ENCODE data around the gene ABCC3. TPM values are rescaled to one million over a fixed set of nuclear protein-coding genes. Genes with fewer than 3 reads are reported as not detected.

Gene ABCC3
- total RNA-seq, 1 donor from 2014 or later = not detected

DNA sequence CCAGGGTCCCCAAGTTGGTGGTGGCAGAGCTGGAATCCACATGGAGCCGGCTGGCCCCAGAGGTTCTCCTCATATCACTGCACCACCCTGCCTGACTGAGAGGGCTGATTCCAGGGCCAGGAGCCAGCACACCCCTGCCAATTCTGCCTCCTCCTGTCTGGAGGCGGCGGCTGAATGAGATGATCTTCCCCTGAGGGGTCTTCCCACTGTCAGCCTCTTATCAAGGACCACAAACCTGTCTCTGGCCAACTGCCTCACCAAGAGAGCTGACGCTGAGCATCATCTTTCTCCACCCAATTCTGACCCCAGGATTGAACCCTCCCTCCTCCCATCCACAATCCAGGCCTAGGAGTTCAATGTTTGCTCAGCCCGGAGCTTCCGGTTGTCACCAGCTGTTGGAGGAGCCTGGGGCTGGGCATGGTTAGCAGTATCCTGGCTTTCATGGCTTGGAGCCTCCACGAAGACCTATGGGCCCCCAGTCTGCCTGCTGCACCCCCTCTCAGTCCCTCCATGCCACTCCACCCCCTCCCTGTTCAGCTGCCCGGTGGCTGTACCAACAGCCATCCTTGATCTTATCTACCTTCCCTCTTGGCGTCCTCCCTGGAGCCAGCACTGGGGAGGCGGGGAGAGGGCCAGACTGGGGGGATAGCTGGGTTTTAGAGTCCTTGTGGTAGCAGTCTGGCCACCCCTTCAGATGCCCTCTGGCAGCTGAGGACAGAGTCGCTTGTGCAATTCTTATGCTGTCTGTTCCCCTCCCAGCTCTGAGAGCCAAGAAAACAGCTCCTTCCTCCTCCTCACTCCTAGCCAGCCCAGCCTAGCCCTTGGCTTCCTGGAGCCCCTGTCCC lies 25.6 kb downstream of the ABCC3 start:
- peaks cover 9% of the 10 kb centered on the region for H3K9me3 Mint-ChIP-seq (ENCODE audit: unreplicated experiment)
- no peak overlapping the region for H3K27ac Mint-ChIP-seq (ENCODE audit: unreplicated experiment)
- TF ChIP-seq, protein P1, sequence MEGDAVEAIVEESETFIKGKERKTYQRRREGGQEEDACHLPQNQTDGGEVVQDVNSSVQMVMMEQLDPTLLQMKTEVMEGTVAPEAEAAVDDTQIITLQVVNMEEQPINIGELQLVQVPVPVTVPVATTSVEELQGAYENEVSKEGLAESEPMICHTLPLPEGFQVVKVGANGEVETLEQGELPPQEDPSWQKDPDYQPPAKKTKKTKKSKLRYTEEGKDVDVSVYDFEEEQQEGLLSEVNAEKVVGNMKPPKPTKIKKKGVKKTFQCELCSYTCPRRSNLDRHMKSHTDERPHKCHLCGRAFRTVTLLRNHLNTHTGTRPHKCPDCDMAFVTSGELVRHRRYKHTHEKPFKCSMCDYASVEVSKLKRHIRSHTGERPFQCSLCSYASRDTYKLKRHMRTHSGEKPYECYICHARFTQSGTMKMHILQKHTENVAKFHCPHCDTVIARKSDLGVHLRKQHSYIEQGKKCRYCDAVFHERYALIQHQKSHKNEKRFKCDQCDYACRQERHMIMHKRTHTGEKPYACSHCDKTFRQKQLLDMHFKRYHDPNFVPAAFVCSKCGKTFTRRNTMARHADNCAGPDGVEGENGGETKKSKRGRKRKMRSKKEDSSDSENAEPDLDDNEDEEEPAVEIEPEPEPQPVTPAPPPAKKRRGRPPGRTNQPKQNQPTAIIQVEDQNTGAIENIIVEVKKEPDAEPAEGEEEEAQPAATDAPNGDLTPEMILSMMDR (IDR thresholded peaks at IDR 0.05; ENCODE audit: partially characterized antibody, unreplicated experiment) = no peak
- H3K27me3 Mint-ChIP-seq (ENCODE audit: unreplicated experiment) = peaks cover 17% of the 10 kb centered on the region
- no peak overlapping the region for H3K4me3 Mint-ChIP-seq (ENCODE audit: unreplicated experiment)
- peaks cover 7% of the 10 kb centered on the region for H3K36me3 Mint-ChIP-seq (ENCODE audit: unreplicated experiment)
- DNase-seq = no peak
- peaks cover 8% of the 10 kb centered on the region for H3K4me1 Mint-ChIP-seq (ENCODE audit: low read depth, unreplicated experiment)

DNA sequence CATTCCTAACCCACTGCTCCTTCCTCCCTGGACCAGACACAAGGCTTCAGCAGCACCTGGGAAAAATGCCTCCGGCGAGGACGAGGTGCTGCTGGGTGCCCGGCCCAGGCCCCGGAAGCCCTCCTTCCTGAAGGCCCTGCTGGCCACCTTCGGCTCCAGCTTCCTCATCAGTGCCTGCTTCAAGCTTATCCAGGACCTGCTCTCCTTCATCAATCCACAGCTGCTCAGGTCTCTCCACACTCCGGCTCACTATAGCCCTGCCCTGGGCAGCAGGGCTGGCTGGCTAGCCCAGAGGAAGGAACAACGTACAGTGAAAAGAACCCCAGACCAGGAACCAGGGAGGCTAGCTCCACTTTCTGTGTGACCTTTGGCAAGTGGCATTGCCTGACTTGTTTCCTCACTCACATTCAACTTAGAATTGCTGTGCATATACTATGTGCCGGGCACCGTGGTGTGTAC lies 26.2 kb downstream of the ABCC3 start:
- no peak overlapping the region for H3K27ac Mint-ChIP-seq (ENCODE audit: unreplicated experiment)

DNA sequence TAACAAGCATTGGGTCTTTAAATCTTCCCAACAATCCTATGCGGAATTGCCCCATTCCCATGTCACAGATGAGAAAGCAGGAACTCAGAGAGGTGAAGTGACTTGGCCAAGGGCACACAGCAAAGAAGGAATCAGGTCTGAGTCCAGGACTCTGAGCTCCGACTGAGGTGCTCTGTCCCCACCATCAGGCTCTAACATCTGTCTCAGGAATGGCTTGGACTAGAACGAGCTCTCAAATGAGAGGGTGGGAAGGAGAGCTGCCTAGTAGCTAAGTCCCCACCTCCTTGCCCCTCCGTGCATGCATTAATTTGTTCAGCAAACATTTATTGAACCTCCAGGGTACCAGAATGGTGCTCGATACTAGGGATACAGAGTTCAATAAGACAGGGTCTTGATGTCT lies 26.7 kb downstream of the ABCC3 start:
- no peak overlapping the region for H3K27ac Mint-ChIP-seq (ENCODE audit: unreplicated experiment)
- H3K4me1 Mint-ChIP-seq (ENCODE audit: low read depth, unreplicated experiment) = peaks cover 8% of the 10 kb centered on the region
- TF ChIP-seq, protein P1 (IDR thresholded peaks at IDR 0.05; ENCODE audit: partially characterized antibody, unreplicated experiment) = no peak
- no peak for DNase-seq
- H3K36me3 Mint-ChIP-seq (ENCODE audit: unreplicated experiment) = peaks cover 7% of the 10 kb centered on the region
- H3K9me3 Mint-ChIP-seq (ENCODE audit: unreplicated experiment) = peaks cover 9% of the 10 kb centered on the region
- H3K4me3 Mint-ChIP-seq (ENCODE audit: unreplicated experiment) = no peak overlapping the region
- H3K27me3 Mint-ChIP-seq (ENCODE audit: unreplicated experiment) = peaks cover 17% of the 10 kb centered on the region

More for the DNA sequence above, 26.2 kb downstream of the ABCC3 start:
- peaks cover 8% of the 10 kb centered on the region for H3K4me1 Mint-ChIP-seq (ENCODE audit: low read depth, unreplicated experiment)
- no peak for DNase-seq
- peaks cover 9% of the 10 kb centered on the region for H3K9me3 Mint-ChIP-seq (ENCODE audit: unreplicated experiment)
- no peak overlapping the region for H3K4me3 Mint-ChIP-seq (ENCODE audit: unreplicated experiment)
- TF ChIP-seq, protein P1 (IDR thresholded peaks at IDR 0.05; ENCODE audit: partially characterized antibody, unreplicated experiment) = no peak
- peaks cover 17% of the 10 kb centered on the region for H3K27me3 Mint-ChIP-seq (ENCODE audit: unreplicated experiment)
- peaks cover 7% of the 10 kb centered on the region for H3K36me3 Mint-ChIP-seq (ENCODE audit: unreplicated experiment)

GRCh38 chr17:50661795-50662391 lies 27.2 kb downstream of the ABCC3 start:
- no peak overlapping the region for H3K4me3 Mint-ChIP-seq (ENCODE audit: unreplicated experiment)
- peaks cover 8% of the 10 kb centered on the region for H3K4me1 Mint-ChIP-seq (ENCODE audit: low read depth, unreplicated experiment)
- no peak overlapping the region for H3K27ac Mint-ChIP-seq (ENCODE audit: unreplicated experiment)
- DNase-seq = no peak
- TF ChIP-seq, protein P1 (IDR thresholded peaks at IDR 0.05; ENCODE audit: partially characterized antibody, unreplicated experiment) = no peak
- peaks cover 17% of the 10 kb centered on the region for H3K27me3 Mint-ChIP-seq (ENCODE audit: unreplicated experiment)
- peaks cover 7% of the 10 kb centered on the region for H3K36me3 Mint-ChIP-seq (ENCODE audit: unreplicated experiment)
- peaks cover 9% of the 10 kb centered on the region for H3K9me3 Mint-ChIP-seq (ENCODE audit: unreplicated experiment)
